Amygdala (tissue), 56 donors: ENCODE measurements around the gene ERCC5.

Experiments used
- DNase-seq, 56 donors: peaks; one replicate each; lab custom pipeline; 2025; lab: John Stamatoyannopoulos, UW

Gene ERCC5

DNA sequence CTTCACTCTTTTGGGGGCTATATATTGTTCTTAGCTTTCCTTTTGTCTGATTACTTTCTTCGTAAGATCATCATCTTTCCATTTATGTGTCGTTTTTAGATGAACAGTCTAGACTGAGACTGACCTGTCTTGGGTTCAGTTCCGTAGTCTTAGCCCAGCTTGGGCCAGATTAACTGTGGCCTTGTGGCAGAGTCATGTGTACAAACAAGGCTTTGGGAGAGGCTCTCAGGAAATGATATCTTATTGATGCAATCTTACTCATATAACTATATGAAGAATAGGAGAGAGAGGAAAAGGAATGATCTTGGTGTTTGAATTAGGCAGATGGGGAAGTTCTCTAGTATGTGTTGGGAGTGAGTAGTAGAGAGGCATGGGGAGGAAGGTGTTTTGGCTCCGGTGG is 6.8 kb upstream of the ERCC5 start:
- DNase-seq, result no peak

DNA sequence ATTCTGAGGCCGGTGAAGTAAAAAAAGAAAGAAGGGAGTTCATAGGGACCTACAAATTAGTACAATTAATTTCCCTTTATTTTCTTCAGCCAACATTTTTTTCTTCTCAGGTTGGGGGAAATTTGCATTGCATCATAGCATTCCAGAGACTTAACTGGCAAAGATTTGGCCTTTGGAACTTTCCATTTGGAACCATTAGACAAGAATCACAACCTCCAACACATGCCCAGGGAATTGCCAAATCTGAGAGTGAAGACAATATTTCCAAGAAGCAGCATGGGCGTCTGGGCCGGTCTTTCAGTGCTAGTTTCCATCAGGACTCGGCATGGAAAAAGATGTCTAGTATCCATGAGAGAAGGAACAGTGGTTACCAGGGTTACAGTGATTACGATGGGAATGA is 6.4 kb upstream of the ERCC5 start:
- no peak for DNase-seq

DNA sequence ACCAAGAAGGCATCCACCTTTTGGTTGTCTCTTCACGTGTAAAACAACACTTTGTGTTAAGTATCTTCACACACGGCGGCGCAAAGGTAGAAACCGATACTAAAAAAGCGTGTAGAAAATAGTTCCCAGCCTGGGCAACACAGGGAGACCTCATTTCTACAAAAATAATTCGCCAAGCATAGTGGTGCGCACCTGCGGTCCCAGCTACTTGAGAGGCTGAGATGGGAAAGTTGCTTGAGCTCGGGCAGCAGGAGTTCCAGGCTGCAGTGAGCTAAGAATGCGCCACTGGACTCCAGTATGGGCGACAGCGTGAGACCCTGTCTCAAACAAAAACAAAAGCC is 573 bp upstream of the ERCC5 start:
- DNase-seq, result no peak

DNA sequence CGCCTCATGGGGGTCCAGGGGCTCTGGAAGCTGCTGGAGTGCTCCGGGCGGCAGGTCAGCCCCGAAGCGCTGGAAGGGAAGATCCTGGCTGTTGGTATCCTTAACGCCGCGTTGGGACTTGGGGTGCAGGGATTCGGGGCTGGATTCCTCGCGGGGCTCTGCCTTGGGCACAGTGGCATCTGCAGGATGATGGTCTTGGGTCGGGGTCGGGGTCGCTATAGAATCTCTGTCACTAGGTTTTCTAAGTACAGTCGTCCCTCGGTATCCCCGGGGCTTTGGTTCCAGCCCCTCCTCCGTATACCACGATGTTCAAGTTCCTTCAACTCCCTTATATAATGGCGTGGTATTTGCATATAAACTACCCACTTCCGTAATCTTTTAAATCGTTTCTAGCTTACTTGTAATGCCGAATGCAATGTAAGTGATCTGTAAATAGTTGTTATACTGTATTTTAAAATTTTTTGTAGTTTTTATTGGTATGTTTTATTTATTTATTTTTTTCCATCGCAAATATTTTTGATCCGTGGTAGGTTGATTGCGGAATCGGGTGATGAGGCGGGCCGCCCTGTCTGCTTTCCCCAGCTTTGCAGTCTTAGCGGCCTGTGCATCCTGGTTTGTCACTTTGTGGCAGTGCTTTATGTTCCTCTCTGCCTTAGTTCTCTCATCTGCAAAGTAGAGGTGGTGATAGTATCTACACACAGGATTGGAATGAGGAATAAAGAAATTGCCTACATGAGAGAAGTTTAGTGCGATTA is 606 bp downstream of the ERCC5 start:
- DNase-seq, result peak in 14 of 56 donors; percentile 7 to 64 (median 44)

DNA sequence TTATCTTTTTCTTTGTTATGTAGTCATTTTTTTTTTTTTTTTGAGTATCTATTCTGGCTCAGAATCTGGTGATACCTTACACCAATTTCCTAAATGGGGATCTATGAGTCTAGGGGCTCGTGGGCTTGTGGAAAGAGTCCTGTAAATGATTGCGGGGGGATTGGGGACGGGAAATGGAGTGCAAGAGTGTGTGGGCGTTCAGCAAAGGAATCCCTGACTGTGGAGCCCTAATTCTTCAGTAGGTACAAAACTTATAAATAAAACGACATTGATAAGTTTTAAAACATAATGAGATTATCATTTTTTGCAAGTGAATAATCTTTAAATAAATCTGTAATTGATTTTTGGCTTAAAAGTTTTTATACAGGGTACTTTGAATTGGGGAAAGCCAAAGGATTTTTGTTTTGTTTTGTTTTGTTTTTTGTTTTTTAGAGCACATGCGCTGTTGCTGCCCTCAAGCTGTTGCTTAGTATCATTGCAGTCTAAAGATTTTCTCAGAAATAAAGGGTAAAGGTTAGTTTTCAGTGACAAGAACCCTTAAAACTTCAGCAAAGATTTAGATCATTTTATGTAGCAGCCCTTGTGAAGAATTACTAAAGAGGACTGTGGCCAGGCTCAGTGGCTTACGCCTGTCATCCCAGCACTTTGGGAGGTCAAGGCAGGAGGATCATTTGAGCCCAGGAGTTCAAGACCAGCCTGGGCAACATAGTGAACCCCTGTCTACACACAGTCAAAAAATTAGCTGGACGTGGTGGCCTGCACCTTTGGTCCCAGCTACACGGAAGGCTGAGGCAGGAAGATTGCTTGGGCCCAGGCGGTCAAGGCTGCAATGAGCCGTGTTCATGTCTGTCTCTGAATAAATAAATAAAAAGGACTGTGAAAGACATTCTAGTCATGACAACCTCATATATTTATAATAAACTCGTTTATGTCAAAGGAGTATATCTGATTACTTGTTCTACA is 1.7 kb downstream of the ERCC5 start:
- DNase-seq, result no peak

DNA sequence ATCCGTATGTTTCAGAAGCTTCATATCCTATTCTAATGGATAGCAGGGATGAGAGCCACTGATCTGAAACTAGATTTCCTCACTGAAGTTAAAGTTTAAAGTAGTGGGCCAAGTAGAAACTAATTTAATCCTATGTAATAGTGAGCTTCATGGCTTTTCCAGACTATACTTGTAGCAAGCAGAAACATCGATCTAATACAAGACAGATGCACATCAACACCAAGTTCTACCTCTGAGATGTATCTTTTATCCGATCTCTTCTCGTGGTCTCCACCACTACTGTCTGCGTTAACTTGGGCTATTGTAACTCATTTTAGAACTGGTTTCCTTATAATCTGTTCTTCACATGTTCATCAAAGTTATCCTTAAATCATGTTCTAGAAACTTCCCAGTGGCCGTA is 3.1 kb downstream of the ERCC5 start:
- no peak for DNase-seq

DNA sequence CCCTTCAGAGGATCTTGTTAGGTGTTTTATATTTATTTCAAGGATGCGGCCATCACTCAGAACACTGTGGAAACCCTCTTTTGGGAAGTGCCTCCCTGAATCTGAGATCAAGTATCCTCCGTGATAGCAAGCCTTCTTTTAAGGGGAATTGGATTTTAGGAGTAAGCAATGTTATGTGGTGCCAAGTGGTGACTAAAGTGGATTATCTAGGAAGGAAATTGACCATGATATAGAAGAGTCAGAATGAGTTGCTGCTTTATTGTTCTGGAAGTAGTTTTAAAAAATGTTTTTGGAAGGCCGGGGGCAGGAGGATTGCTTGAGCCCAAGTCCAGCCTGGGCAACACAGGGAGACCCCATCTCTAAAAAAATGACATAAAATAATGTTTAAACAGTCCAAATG is 6.7 kb downstream of the ERCC5 start:
- DNase-seq, result no peak

DNA sequence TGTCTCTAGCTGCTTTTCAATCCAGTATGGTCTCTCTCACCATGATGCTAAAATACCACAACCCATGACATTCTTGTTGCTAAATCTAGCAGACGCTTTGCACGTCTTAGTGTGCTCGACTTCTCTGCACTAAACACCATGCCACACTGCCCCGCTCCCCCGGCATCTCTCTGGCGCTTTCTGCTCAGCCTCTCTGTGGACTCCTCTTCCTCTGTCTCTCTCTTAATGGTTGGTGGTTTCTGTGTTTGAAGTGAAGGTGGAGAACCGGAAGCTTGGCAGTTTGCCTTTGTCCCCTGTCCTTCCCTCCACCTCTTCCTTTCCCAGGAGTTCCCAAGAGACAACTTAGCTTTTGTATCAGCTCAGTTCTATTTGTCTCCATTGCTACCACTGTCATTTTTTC is 8.8 kb downstream of the ERCC5 start:
- no peak for DNase-seq

DNA sequence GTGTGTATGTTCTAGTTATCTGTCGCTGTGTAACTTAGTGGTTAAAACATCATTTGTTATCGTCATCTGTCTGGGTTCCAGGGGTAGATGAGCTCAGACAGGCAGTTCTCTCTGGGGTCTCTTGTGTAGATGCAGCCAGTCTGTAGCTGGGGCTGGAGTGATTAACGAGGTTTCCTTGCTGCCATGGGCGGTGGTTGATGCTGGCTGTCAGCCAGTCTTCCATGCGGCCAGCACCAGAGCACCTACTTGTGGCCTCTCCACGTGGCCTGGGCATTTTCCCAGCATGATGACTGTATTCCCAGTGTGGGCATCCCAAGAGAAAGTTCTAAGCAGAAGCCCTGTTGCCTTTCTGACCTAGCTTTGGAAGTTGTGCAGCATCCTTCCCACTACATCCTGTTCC is 10.7 kb downstream of the ERCC5 start:
- DNase-seq, result no peak

DNA sequence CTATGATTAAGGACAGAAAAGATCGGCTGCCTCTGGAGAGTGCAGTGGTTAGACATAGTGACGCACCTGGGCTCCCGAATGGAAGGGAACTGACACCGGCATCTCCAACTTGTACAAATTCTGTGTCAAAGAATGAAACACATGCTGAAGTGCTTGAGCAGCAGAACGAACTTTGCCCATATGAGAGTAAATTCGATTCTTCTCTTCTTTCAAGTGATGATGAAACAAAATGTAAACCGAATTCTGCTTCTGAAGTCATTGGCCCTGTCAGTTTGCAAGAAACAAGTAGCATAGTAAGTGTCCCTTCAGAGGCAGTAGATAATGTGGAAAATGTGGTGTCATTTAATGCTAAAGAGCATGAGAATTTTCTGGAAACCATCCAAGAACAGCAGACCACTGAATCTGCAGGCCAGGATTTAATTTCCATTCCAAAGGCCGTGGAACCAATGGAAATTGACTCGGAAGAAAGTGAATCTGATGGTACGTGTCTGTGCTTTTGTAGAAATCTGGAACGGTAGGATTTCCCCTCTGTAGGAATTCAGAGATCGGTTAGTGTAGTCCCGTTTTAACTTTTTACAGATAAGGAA is 16.9 kb downstream of the ERCC5 start:
- DNase-seq, result no peak

DNA sequence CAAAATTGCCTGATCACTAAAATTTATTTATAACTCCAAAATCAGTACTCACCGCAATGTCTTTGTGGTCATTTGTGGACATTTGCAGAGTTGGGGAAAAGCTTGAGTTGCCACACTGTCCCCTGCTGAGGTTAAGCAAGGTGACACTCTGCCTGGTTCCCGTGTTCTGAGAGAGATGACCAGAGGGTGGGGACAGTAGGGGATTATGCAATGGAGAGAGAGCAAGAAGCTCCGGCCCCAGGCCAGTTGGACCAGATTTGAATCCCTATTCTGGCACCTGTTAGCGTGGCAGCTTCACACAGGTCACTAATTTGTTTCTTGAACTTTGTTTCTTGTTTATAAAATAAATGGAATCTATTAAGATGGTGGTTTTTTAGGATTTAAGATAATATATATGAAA is 17.8 kb downstream of the ERCC5 start:
- DNase-seq, result no peak

DNA sequence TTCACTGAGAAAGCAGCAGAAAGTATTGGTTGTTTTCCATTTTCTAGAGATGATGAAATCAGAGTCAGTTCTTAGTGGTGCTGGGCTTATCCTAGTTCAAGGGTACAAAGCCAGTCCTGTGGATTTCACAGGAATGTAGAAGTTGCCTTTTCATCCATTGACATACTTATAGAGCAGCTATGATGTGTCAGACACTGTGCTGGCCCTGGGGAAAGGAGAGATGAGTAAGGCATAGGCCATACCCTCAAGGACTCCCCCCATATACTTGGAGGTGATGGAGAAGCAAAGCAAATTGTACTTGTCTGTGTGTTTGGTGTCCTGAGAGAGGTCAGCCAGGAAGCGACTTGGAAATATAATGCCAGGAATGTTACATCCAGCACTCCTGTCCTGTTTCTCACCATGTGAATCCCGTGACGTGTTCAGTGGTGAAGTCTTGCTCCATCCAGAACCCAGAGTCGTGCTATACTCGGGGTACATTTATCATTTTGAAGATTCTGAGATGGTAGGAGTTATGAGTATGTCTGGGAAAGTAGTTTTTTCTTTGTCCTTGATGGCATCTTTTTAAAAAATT is 22.6 kb downstream of the ERCC5 start:
- DNase-seq, result no peak

DNA sequence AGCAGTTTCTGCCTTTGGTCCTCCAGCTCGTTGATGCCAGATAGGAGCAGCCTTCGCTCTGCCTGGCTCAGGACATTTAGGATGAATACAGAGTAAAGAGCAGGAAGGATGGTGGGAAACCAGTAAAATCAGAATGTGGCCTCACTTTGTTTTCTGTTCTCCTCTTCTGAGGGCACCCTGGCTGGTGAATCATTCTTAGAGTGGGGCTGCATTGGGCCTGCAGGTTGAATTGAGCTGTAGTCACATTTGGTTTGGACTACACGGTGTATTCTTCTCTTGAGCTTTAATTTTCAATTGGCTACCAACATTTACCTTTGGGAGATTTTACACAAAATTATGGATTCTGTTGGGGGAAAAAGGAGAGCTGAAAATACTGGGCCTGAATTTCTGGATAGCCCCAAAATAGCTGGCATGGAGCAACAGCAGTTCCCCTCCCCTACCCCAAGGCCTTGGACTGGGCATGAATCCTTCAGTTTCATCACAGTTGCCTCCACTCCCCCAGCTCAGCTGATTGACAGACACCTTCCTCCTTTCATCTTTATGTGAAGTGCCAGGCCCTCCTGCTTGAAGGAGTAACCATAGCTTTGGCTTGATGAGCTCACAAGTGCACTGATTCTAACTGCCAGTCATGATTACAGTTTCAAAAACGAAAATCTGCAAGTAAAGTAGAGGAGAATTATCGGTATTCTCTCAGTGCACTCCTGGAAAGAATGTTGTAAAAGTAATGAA is 24.3 kb downstream of the ERCC5 start:
- DNase-seq, result no peak

DNA sequence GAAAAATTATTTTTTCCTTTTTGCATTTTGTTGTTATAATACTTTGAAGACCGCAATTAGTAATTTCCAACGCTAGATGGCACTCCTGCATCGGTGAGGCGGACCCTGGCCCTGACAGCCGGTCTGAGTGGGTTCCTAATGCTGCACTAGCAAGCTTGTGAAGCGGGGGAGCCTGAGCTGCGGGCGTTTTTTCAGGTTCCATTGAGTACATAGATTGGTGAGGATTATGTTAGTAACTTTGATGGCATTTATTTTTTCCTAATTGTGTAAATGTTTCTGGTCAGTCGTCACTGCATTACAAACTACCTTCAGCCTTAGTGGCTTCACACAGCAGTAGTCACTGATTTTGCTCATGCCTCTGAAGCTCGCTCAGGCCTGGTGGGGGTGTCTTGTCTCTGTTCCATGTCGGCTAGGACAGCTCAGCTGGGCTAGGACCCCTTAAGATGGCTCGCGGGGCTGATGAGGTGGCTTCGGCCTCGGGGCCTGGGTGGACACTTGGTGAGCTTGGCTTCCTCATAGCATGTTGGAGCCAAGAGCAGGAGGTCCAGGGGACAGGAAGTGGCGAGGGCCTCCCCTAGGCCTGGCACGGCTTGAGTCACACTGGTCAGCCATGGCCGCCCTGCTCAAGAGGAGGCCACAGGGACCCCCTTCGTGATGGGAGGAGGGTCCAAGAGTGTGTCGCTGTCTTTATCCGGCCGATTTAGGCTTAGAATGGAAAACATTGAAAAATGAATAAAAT is 25.0 kb downstream of the ERCC5 start:
- DNase-seq, result peak in 51 of 56 donors; percentile 3 to 81 (median 54)

DNA sequence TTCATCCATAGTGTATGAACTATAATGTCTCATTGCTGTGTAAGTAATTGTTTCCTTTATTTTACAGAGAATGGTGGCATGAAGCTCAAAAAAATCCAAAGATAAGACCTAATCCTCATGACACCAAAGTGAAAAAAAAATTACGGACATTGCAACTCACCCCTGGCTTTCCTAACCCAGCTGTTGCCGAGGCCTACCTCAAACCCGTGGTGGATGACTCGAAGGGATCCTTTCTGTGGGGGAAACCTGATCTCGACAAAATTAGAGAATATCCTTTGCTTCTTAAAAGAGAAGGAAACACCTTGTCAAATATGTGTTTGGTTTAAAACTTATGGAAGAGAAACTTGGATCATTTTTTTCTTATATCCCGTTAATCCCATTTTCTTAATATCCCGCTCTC is 26.3 kb downstream of the ERCC5 start:
- DNase-seq, result no peak

DNA sequence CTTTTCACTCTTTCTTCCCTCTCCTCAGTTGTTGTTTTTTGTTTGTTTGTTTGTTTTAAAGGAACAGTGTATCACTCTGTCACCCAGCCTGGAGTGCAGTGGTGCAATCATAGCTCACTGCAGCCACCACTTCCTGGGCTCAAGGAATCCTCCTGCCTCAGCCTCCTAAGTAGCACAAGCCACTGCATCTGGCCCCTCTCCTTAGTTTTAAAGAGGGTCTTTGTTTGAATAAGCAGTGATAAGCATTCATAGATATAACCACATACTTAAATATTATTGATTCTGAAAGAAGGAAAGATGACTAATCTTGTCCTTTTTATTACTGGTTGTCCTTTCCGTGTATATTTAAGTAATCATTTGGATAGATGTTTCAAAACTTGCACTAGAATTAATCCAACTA is 26.7 kb downstream of the ERCC5 start:
- DNase-seq, result no peak

DNA sequence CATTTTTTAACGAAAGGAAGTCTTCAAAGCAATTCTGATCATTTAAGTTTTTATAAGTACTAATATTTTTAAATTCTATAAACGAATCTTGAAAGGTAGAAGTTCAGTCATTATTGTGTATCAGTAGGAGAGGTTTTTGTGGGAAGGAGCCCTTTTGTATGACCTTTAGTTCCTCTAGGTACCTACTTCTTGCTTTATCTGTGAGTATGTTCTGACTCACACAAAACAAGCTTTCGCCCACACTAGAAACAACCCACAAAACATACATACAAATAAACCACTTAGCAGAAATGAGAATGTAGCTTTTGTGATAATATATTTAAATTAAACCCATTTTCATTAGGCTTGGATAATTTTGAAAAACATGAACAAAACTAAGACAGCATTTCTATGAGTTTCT is 27.8 kb downstream of the ERCC5 start:
- no peak for DNase-seq

DNA sequence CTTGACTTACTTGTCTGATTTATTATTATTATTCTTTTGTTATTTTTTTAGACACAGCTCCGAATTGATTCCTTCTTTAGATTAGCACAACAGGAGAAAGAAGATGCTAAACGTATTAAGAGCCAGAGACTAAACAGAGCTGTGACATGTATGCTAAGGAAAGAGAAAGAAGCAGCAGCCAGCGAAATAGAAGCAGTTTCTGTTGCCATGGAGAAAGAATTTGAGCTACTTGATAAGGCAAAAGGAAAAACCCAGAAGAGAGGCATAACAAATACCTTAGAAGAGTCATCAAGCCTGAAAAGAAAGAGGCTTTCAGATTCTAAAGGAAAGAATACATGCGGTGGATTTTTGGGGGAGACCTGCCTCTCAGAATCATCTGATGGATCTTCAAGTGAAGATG is 29.4 kb downstream of the ERCC5 start:
- no peak for DNase-seq

DNA sequence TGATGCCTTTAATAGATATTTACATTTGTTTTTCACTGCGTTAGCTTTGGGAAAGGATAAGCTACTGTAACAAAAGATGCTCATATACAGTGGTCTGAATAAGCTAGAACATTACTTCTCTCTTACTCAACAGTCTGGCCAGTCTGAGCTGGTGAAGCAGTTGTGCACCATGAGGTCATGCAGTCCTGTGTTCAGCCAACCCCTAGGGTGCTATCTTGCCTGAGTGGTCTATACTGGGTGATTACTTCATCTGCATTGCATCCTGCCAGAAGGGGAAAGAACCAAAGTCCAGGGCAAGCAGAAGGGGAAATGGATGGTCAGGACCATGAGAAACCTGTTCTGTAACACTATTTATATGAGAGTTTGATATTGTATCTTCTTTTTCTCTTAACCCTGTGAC is 31.5 kb downstream of the ERCC5 start:
- no peak for DNase-seq

DNA sequence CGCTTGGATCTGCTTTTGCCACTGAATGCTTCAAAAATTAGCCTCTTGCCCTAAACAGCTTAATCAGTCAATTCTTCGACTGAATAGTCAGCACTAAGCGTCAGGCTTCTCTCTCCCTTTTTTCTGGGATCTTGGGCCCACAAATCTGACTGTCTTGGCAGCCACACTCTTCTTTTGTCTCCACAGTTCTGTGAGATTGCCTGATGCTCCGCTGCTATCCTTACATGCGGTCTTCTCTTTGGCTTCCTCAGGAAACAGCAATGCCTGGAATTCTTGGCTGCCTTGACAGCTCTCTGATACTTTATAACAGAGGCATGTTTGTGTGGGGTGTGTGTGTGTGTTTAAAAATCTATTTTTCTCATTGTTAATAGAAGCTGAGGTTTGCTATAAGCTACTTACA is 32.6 kb downstream of the ERCC5 start:
- DNase-seq, result no peak
